Activated CD4-positive, alpha-beta T cell treated with anti-CD3 and anti-CD28 coated beads, Interleukin-2, amount 10 ng/mL, durations not matched to agents 24 days and 14 days (primary cell): Measurements from ENCODE around the gene DCP2. TPM values are rescaled to one million over a fixed set of nuclear protein-coding genes. Genes with fewer than 3 reads are reported as not detected.

Experiments
- DNase-seq: peaks from one replicate; pipeline ENCODE4 v3.0.0; 2022
- H3K27ac Mint-ChIP-seq: one replicate; pipeline ENCODE4 v1.8.0; 2022; ENCODE audit warnings: mild to moderate bottlenecking, mixed read lengths
- H3K27me3 Mint-ChIP-seq: one replicate; pipeline ENCODE4 v1.8.0; 2022; ENCODE audit warnings: mixed read lengths
- H3K36me3 Mint-ChIP-seq: one replicate; pipeline ENCODE4 v1.8.0; 2022; ENCODE audit warnings: low read depth, mild to moderate bottlenecking, mixed read lengths
- H3K4me1 Mint-ChIP-seq: one replicate; pipeline ENCODE4 v1.8.0; 2021; ENCODE audit warnings: mixed read lengths
- H3K4me3 Mint-ChIP-seq: one replicate; pipeline ENCODE4 v1.8.0; 2022; ENCODE audit warnings: mild to moderate bottlenecking, moderate library complexity, mixed read lengths
- H3K9me3 Mint-ChIP-seq: one replicate; pipeline ENCODE4 v1.8.0; 2021; ENCODE audit warnings: mixed read lengths
- intact Hi-C: fragments of 100-400 bp; cut with micrococcal nuclease; formaldehyde crosslinking; loops from one replicate; pipeline ENCODE4 v1.15.1; 2023
- total RNA-seq: library from RNA; stranded (reverse); gene quantifications from 2 replicates; pipeline ENCODE4 v1.2.3, GENCODE V29; 2022

Gene DCP2
- total RNA-seq, 1 donor from 2014 or later = 73.6 TPM

- no peaks in the 10 kb centered on the region for H3K9me3 Mint-ChIP-seq
- peak overlapping the region; percentile 93 for H3K4me3 Mint-ChIP-seq
- H3K4me1 Mint-ChIP-seq = peaks cover 27% of the 10 kb centered on the region
- DNase-seq = no peak
- H3K27ac Mint-ChIP-seq = no peak overlapping the region
- H3K27me3 Mint-ChIP-seq = no peaks in the 10 kb centered on the region
- peaks cover 10% of the 10 kb centered on the region for H3K36me3 Mint-ChIP-seq
- intact Hi-C loops = loop anchor here (5.0 kb wide), 3 partner anchors 98 to 537 kb away; partner anchors contain the start of gene YTHDC2
Observed at GRCh38 chr5:112974901-112975300, 1.7 kb upstream of the DCP2 start.

GRCh38 chr5:112975721-112976431 lies 722 bp upstream of the DCP2 start:
- no peaks in the 10 kb centered on the region for H3K9me3 Mint-ChIP-seq
- H3K4me3 Mint-ChIP-seq = peak overlapping the region; percentile 93
- intact Hi-C loops = loop anchor here (1.0 to 5.0 kb wide), 7 partner anchors 12 to 536 kb away; partner anchors contain the start of genes REEP5, SRP19 and YTHDC2
- H3K27ac Mint-ChIP-seq = peak overlapping the region; percentile 94
- H3K27me3 Mint-ChIP-seq = no peaks in the 10 kb centered on the region
- DNase-seq = peak; percentile 64
- peaks cover 33% of the 10 kb centered on the region for H3K4me1 Mint-ChIP-seq
- H3K36me3 Mint-ChIP-seq = peaks cover 14% of the 10 kb centered on the region

- H3K27ac Mint-ChIP-seq = peak overlapping the region; percentile 94
Observed at GRCh38 chr5:112977440-112977861, 853 bp downstream of the DCP2 start.

GRCh38 chr5:112978836-112979235 lies 2.2 kb downstream of the DCP2 start:
- peaks cover 31% of the 10 kb centered on the region for H3K36me3 Mint-ChIP-seq

More at GRCh38 chr5:112977440-112977861, 853 bp downstream of the DCP2 start:
- Mint-ChIP-seq H3K9me3 (no peaks in the 10 kb centered on the region), H3K36me3 (peaks cover 22% of the 10 kb centered on the region), H3K4me1 (peaks cover 38% of the 10 kb centered on the region), H3K27me3 (no peaks in the 10 kb centered on the region), H3K4me3 (peak overlapping the region; percentile 93)
- intact Hi-C loops = loop anchor here (2.0 to 5.0 kb wide), 4 partner anchors 43 to 535 kb away; partner anchors contain the start of gene YTHDC2
- DNase-seq = no peak

GRCh38 chr5:112979723-112980122 lies 3.1 kb downstream of the DCP2 start:
- Mint-ChIP-seq H3K4me3 (peak overlapping the region; percentile 77), H3K9me3 (no peaks in the 10 kb centered on the region), H3K27me3 (no peaks in the 10 kb centered on the region), H3K36me3 (peaks cover 37% of the 10 kb centered on the region), H3K4me1 (peaks cover 50% of the 10 kb centered on the region), H3K27ac (peak overlapping the region; percentile 57)
- DNase-seq = no peak
- intact Hi-C loops = loop anchor here (5.0 kb wide), 3 partner anchors 102 to 533 kb away; partner anchors contain the start of gene YTHDC2

More at GRCh38 chr5:112978836-112979235, 2.2 kb downstream of the DCP2 start:
- DNase-seq = no peak
- H3K4me1 Mint-ChIP-seq = peaks cover 44% of the 10 kb centered on the region
- no peak overlapping the region for H3K27ac Mint-ChIP-seq
- H3K9me3 Mint-ChIP-seq = no peaks in the 10 kb centered on the region
- no peaks in the 10 kb centered on the region for H3K27me3 Mint-ChIP-seq
- peak overlapping the region; percentile 93 for H3K4me3 Mint-ChIP-seq
- intact Hi-C loops = loop anchor here (5.0 kb wide), 3 partner anchors 102 to 533 kb away; partner anchors contain the start of gene YTHDC2

GRCh38 chr5:112983363-112983762 lies 6.8 kb downstream of the DCP2 start:
- H3K27ac Mint-ChIP-seq = no peak overlapping the region
- no peak for DNase-seq
- intact Hi-C loops = no loop called here
- H3K36me3 Mint-ChIP-seq = peaks cover 30% of the 10 kb centered on the region
- no peaks in the 10 kb centered on the region for H3K9me3 Mint-ChIP-seq
- no peaks in the 10 kb centered on the region for H3K27me3 Mint-ChIP-seq
- H3K4me3 Mint-ChIP-seq = no peak overlapping the region
- H3K4me1 Mint-ChIP-seq = peaks cover 35% of the 10 kb centered on the region

- intact Hi-C loops = no loop called here
- Mint-ChIP-seq H3K27me3 (no peaks in the 10 kb centered on the region), H3K36me3 (peaks cover 34% of the 10 kb centered on the region), H3K4me3 (no peak overlapping the region), H3K27ac (no peak overlapping the region), H3K9me3 (no peaks in the 10 kb centered on the region), H3K4me1 (peaks cover 30% of the 10 kb centered on the region)
- DNase-seq = no peak
Observed at GRCh38 chr5:112986224-112986623, 9.6 kb downstream of the DCP2 start.

- no peak overlapping the region for H3K4me3 Mint-ChIP-seq
- no peak overlapping the region for H3K27ac Mint-ChIP-seq
- peaks cover 42% of the 10 kb centered on the region for H3K36me3 Mint-ChIP-seq
- no peaks in the 10 kb centered on the region for H3K9me3 Mint-ChIP-seq
- intact Hi-C loops = loop anchor here (1.0 to 2.0 kb wide), 3 partner anchors 334 to 610 kb away; no protein-coding TSS in a partner anchor
- DNase-seq = peak; percentile 94
- no peaks in the 10 kb centered on the region for H3K27me3 Mint-ChIP-seq
- peaks cover 9% of the 10 kb centered on the region for H3K4me1 Mint-ChIP-seq
Observed at GRCh38 chr5:112995764-112996618, 19.4 kb downstream of the DCP2 start.

- Mint-ChIP-seq H3K9me3 (no peaks in the 10 kb centered on the region), H3K27ac (no peak overlapping the region), H3K27me3 (no peaks in the 10 kb centered on the region), H3K4me1 (peaks cover 6% of the 10 kb centered on the region), H3K4me3 (no peak overlapping the region), H3K36me3 (peaks cover 42% of the 10 kb centered on the region)
- no peak for DNase-seq
- intact Hi-C loops = loop anchor here (1.0 to 2.0 kb wide), 3 partner anchors 333 to 609 kb away; no protein-coding TSS in a partner anchor
Observed at GRCh38 chr5:112996830-112997374, 20.3 kb downstream of the DCP2 start.

- intact Hi-C loops = no loop called here
- Mint-ChIP-seq H3K9me3 (no peaks in the 10 kb centered on the region), H3K4me1 (peaks cover 4% of the 10 kb centered on the region), H3K36me3 (peaks cover 38% of the 10 kb centered on the region), H3K27ac (no peak overlapping the region), H3K4me3 (no peak overlapping the region), H3K27me3 (no peaks in the 10 kb centered on the region)
- no peak for DNase-seq
Observed at GRCh38 chr5:112998296-112998695, 21.7 kb downstream of the DCP2 start.

- Mint-ChIP-seq H3K4me1 (peaks cover 7% of the 10 kb centered on the region), H3K9me3 (no peaks in the 10 kb centered on the region), H3K36me3 (peaks cover 43% of the 10 kb centered on the region), H3K27ac (peak overlapping the region; percentile 20), H3K4me3 (no peak overlapping the region), H3K27me3 (no peaks in the 10 kb centered on the region)
- intact Hi-C loops = no loop called here
- DNase-seq = no peak
Observed at GRCh38 chr5:113000466-113000865, 23.9 kb downstream of the DCP2 start.

GRCh38 chr5:113002423-113002822 lies 25.8 kb downstream of the DCP2 start:
- intact Hi-C loops = no loop called here
- no peaks in the 10 kb centered on the region for H3K9me3 Mint-ChIP-seq
- no peak overlapping the region for H3K27ac Mint-ChIP-seq
- H3K4me1 Mint-ChIP-seq = peaks cover 9% of the 10 kb centered on the region
- DNase-seq = no peak
- H3K4me3 Mint-ChIP-seq = no peak overlapping the region
- no peaks in the 10 kb centered on the region for H3K27me3 Mint-ChIP-seq
- peaks cover 40% of the 10 kb centered on the region for H3K36me3 Mint-ChIP-seq

GRCh38 chr5:113003763-113004162 lies 27.2 kb downstream of the DCP2 start:
- no peak for DNase-seq
- intact Hi-C loops = no loop called here
- Mint-ChIP-seq H3K4me3 (no peak overlapping the region), H3K4me1 (peaks cover 7% of the 10 kb centered on the region), H3K9me3 (no peaks in the 10 kb centered on the region), H3K27ac (no peak overlapping the region), H3K27me3 (no peaks in the 10 kb centered on the region), H3K36me3 (peaks cover 44% of the 10 kb centered on the region)
